Liver (tissue), 9 donors: Measurements from ENCODE around the gene RELT. TPM values are rescaled to one million over a fixed set of nuclear protein-coding genes. Genes with fewer than 3 reads are reported as not detected.

ENCODE experiments used
- DNase-seq: peaks from one replicate; pipeline ENCODE4 v3.0.0-alpha.2; 2017; ENCODE audit warnings: low spot score
- H3K27ac ChIP-seq, 2 donors: one replicate each; pipeline ENCODE4 v1.7.0; 2013; ENCODE audit warnings: inconsistent platforms in 2 of 2, low read length in 2 of 2, control low read depth in 1 of 2, low read depth in 1 of 2, mild to moderate bottlenecking in 1 of 2
- H3K27me3 ChIP-seq, 4 donors: one replicate each; pipeline versions ENCODE4 v1.6.1 to v1.7.0; 2013; ENCODE audit warnings: low read length in 3 of 4, inconsistent platforms in 1 of 4, mild to moderate bottlenecking in 1 of 4, moderate library complexity in 1 of 4; ENCODE audit not compliant: control insufficient read depth in 4 of 4, insufficient read depth in 4 of 4
- H3K36me3 ChIP-seq, 4 donors: one replicate each; pipeline versions ENCODE4 v1.6.1 to v1.7.0; 2013; ENCODE audit warnings: low read length in 3 of 4, mild to moderate bottlenecking in 3 of 4, low read depth in 1 of 4, moderate library complexity in 1 of 4; ENCODE audit not compliant: control insufficient read depth in 4 of 4, insufficient read depth in 3 of 4
- H3K4me1 ChIP-seq, 4 donors: one replicate each; pipeline versions ENCODE4 v1.6.1 to v1.7.0; 2013; ENCODE audit warnings: low read length in 3 of 4, mild to moderate bottlenecking in 3 of 4, moderate library complexity in 1 of 4; ENCODE audit not compliant: control insufficient read depth in 4 of 4, insufficient read depth in 4 of 4
- H3K4me3 ChIP-seq, 3 donors: one replicate each; pipeline versions ENCODE4 v1.6.1 to v1.7.0; 2013; ENCODE audit warnings: low read length in 3 of 3, control low read depth in 1 of 3, low read depth in 1 of 3, mild to moderate bottlenecking in 1 of 3
- H3K9ac ChIP-seq, 2 donors: one replicate each; pipeline ENCODE4 v1.7.0; 2013; ENCODE audit warnings: low read length in 2 of 2, mild to moderate bottlenecking in 2 of 2, moderate library complexity in 2 of 2, control low read depth in 1 of 2, low read depth in 1 of 2
- H3K9me3 ChIP-seq, 4 donors: one replicate each; pipeline versions ENCODE4 v1.6.1 to v1.7.0; 2013; ENCODE audit warnings: low read length in 3 of 4; ENCODE audit not compliant: control insufficient read depth in 4 of 4
- ATF3 ChIP-seq: IDR thresholded peaks from 2 replicates; pipeline ENCODE4 v1.6.1; 2016; ENCODE audit warnings: antibody characterized with exemption
- CTCF ChIP-seq: fragments of 150-350 bp; IDR thresholded peaks from 2 replicates; pipeline ENCODE4 v1.5.1; 2017; ENCODE audit warnings: improper control_type of control experiment, low read depth, low read length; ENCODE audit not compliant: missing input control
- EGR1 ChIP-seq, 2 donors: IDR thresholded peaks; 2 replicates each; pipeline ENCODE4 v1.6.1; 2016 to 2018; ENCODE audit warnings: antibody characterized with exemption in 2 of 2, low read depth in 2 of 2
- FOXA1 ChIP-seq: IDR thresholded peaks from 2 replicates; pipeline ENCODE4 v1.6.1; 2016; ENCODE audit warnings: antibody characterized with exemption
- FOXA2 ChIP-seq: IDR thresholded peaks from 2 replicates; pipeline ENCODE4 v1.6.1; 2016; ENCODE audit warnings: antibody characterized with exemption
- GABPA ChIP-seq, 2 donors: IDR thresholded peaks in 1 of 2; conservative IDR thresholded peaks in 1 of 2; 2 replicates each; pipeline ENCODE4 v1.6.1; 2016; ENCODE audit warnings: antibody characterized with exemption in 2 of 2, mild to moderate bottlenecking in 1 of 2, moderate library complexity in 1 of 2
- HNF4A ChIP-seq, 2 donors: conservative IDR thresholded peaks; 2 replicates each; pipeline ENCODE4 v1.6.1; 2016; ENCODE audit warnings: antibody characterized with exemption in 2 of 2, mild to moderate bottlenecking in 2 of 2
- HNF4G ChIP-seq: IDR thresholded peaks from 2 replicates; pipeline ENCODE4 v1.6.1; 2016; ENCODE audit warnings: antibody characterized with exemption
- JUND ChIP-seq, 2 donors: IDR thresholded peaks; 2 replicates each; pipeline ENCODE4 v1.6.1; 2016; ENCODE audit warnings: antibody characterized with exemption in 2 of 2
- MAX ChIP-seq: IDR thresholded peaks from 2 replicates; pipeline ENCODE4 v1.6.1; 2016; ENCODE audit warnings: antibody characterized with exemption
- NR2F2 ChIP-seq: IDR thresholded peaks from 2 replicates; pipeline ENCODE4 v1.6.1; 2016; ENCODE audit warnings: antibody characterized with exemption
- RAD21 ChIP-seq, 2 donors: IDR thresholded peaks; 2 replicates each; pipeline ENCODE4 v1.6.1; 2016; ENCODE audit warnings: antibody characterized with exemption in 2 of 2, mild to moderate bottlenecking in 2 of 2
- REST ChIP-seq: IDR thresholded peaks from 2 replicates; pipeline ENCODE4 v1.6.1; 2016; ENCODE audit warnings: antibody characterized with exemption, mild to moderate bottlenecking
- RXRA ChIP-seq, 2 donors: IDR thresholded peaks; 2 replicates each; pipeline ENCODE4 v1.6.1; 2017 to 2018; ENCODE audit warnings: antibody characterized with exemption in 2 of 2, mild to moderate bottlenecking in 1 of 2
- SP1 ChIP-seq: IDR thresholded peaks from 2 replicates; pipeline ENCODE4 v1.6.1; 2018; ENCODE audit warnings: antibody characterized with exemption, mild to moderate bottlenecking
- TAF1 ChIP-seq: conservative IDR thresholded peaks from 2 replicates; pipeline ENCODE4 v1.6.1; 2016; ENCODE audit warnings: antibody characterized with exemption, mild to moderate bottlenecking
- YY1 ChIP-seq: IDR thresholded peaks from 2 replicates; pipeline ENCODE4 v1.6.1; 2016; ENCODE audit warnings: antibody characterized with exemption, mild to moderate bottlenecking
- ZBTB33 ChIP-seq: IDR thresholded peaks from 2 replicates; pipeline ENCODE4 v1.6.1; 2016; ENCODE audit warnings: antibody characterized with exemption
- WGBS: extraction: QIAGEN DNeasy Blood & Tissue Kit; methylation state at CpG from one replicate; pipeline ENCODE4 v1.1.7; 2013; 5-methylcytosine and 5-hydroxymethylcytosine counted together
- polyA plus RNA-seq, 2 donors: library from polyadenylated mRNA; stranded (reverse) in 1 of 2; unstranded in 1 of 2; fragments of 200-250 nt in 1 of 2; fragments of >200 nt in 1 of 2; fragmentation: Nextera tagmentation in 1 of 2; extraction: Ambion mirVana in 1 of 2; gene quantifications; one replicate each; pipeline versions ENCODE4 v1.2.1 to v1.2.3, GENCODE V29; 2013 to 2015
- total RNA-seq, 2 donors: library from RNA; depleted of rRNA; stranded (reverse); fragments of >200 nt; gene quantifications; one replicate each; pipeline ENCODE4 v1.2.3, GENCODE V29; 2014
- donor health status: healthy.
- donor health status: healthy.
- donor health status: healthy.
- donor health status: healthy.
- donor health status: healthy.

Gene RELT
- total and polyA plus RNA-seq, 4 donors: 0.21 to 8.0 (median 2.3) TPM

DNA sequence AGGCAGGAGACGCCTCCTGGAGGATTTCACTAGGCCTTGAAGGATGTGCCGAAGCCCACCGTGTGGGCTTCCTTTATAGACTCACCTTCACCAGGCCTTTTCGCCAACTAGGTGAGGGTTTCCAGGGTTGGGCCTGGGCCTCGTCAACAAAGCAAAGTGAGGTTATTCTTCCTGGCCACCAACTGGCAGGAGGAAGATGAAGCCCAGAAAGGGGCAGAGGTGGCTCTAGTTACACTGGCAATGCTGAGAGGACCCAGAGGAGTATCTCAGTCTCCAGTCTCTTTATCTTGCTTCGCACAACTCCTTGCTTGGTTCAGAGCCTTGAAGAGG lies 404 bp upstream of the RELT start:
- H3K9me3 ChIP-seq: no peaks in the 10 kb centered on the region
- H3K4me1 ChIP-seq: peaks cover 0 to 12% (median under 1%) of the 10 kb centered on the region in 4 donors
- peak overlapping the region; percentile 60 to 78 for H3K27ac ChIP-seq
- TF ChIP-seq CTCF (no peak), ZBTB33 (no peak), HNF4A (conservative IDR thresholded peaks at IDR 0.05) (no peak), NR2F2 (no peak), SP1 (no peak), RXRA (IDR thresholded peaks at IDR 0.05) (no peak), FOXA2 (no peak), RAD21 (IDR thresholded peaks at IDR 0.05) (no peak), ATF3 (no peak), EGR1 (IDR thresholded peaks at IDR 0.05; ENCODE audit: low read depth in 2 of 2) (no peak), GABPA (IDR thresholded peaks at IDR 0.05 in 1 of 2, conservative IDR thresholded peaks at IDR 0.05 in 1 of 2) (no peak), FOXA1 (no peak), TAF1 (no peak), MAX (no peak), HNF4G (no peak), REST (no peak), JUND (IDR thresholded peaks at IDR 0.05) (no peak), YY1 (no peak)
- H3K36me3 ChIP-seq: no peaks in the 10 kb centered on the region
- H3K4me3 ChIP-seq: no peak overlapping the region
- no peak overlapping the region for H3K9ac ChIP-seq
- H3K27me3 ChIP-seq: no peaks in the 10 kb centered on the region
- DNase-seq: no peak
- WGBS: 67% methylated on average over 6 of the region's 6 CpGs
